OCI-LY7 (cell line): ENCODE data around the gene KRT35. TPM values are rescaled to one million over a fixed set of nuclear protein-coding genes. Genes with fewer than 3 reads are reported as not detected.

Source experiments
- BruUV-seq: library from RNA; stranded (reverse); fragments of 400-500 nt; replicated peaks from 2 replicates; lab custom pipeline; 2021; lab: Mats Ljungman, UMichigan
- CTCF ChIA-PET: fragments of 300-600 bp; sonication (Branson Sonifier 250); formaldehyde crosslinking; loops from one replicate; lab custom pipeline; 2022; ENCODE audit warnings: antibody characterized with exemption; ENCODE audit not compliant: unreplicated experiment; lab: Charles Lee
- POLR2A ChIA-PET: fragments of 300-600 bp; sonication (Branson Sonifier 250); formaldehyde crosslinking; loops from one replicate; lab custom pipeline; 2022; ENCODE audit warnings: antibody characterized with exemption; lab: Charles Lee
- DNase-seq: peaks from one replicate; pipeline ENCODE4 v3.0.0-alpha.2; 2015; ENCODE audit warnings: low spot score
- H2AFZ ChIP-seq: fragments of 200-600 bp; sonication (generic), shearing (Covaris generic); 2 replicates; pipeline ENCODE4 v1.6.1; 2014; ENCODE audit warnings: mild to moderate bottlenecking, antibody characterized with exemption, low read length, moderate library complexity
- H3K27ac ChIP-seq: fragments of 200-600 bp; sonication (generic); 2 replicates; pipeline ENCODE4 v1.5.1; 2014; ENCODE audit warnings: mixed run types, low read depth, mild to moderate bottlenecking, moderate library complexity, low read length, inconsistent platforms; ENCODE audit not compliant: poor library complexity, severe bottlenecking
- H3K36me3 ChIP-seq: fragments of 200-600 bp; sonication (generic); 2 replicates; pipeline ENCODE4 v1.6.1; 2014; ENCODE audit warnings: mild to moderate bottlenecking, antibody characterized with exemption, low read length, moderate library complexity, mixed read lengths; ENCODE audit not compliant: insufficient read depth
- H3K4me1 ChIP-seq: fragments of 200-600 bp; sonication (generic); 2 replicates; pipeline ENCODE4 v1.5.1; 2014; ENCODE audit warnings: mild to moderate bottlenecking, low read length; ENCODE audit not compliant: insufficient read depth, poor library complexity, severe bottlenecking
- H3K4me2 ChIP-seq: fragments of 200-600 bp; sonication (generic); 2 replicates; pipeline ENCODE4 v1.6.1; 2014; ENCODE audit warnings: mild to moderate bottlenecking, low read length
- H3K4me3 ChIP-seq: fragments of 200-600 bp; sonication (generic); 2 replicates; pipeline ENCODE4 v1.5.1; 2014; ENCODE audit warnings: mild to moderate bottlenecking, low read depth, low read length; ENCODE audit not compliant: poor library complexity, severe bottlenecking
- H3K79me2 ChIP-seq: fragments of 200-600 bp; sonication (generic); 2 replicates; pipeline ENCODE4 v1.6.1; 2016; ENCODE audit warnings: low read depth, mild to moderate bottlenecking, low read length, moderate library complexity, mixed read lengths; ENCODE audit not compliant: insufficient read depth
- H3K9me2 ChIP-seq: fragments of 200-600 bp; sonication (generic); 2 replicates; pipeline ENCODE4 v1.6.1; 2016; ENCODE audit warnings: mild to moderate bottlenecking, low read length, mixed read lengths; ENCODE audit not compliant: insufficient read depth
- H3K9me3 ChIP-seq: fragments of 200-600 bp; sonication (generic); 2 replicates; pipeline ENCODE4 v1.6.1; 2014; ENCODE audit warnings: mild to moderate bottlenecking, mixed run types, low read length, mixed read lengths
- H4K20me1 ChIP-seq: fragments of 200-600 bp; sonication (generic); 2 replicates; pipeline ENCODE4 v1.6.1; 2014; ENCODE audit warnings: mild to moderate bottlenecking, antibody characterized with exemption, low read length, moderate library complexity, mixed read lengths; ENCODE audit not compliant: insufficient read depth
- EZH2phosphoT487 ChIP-seq: fragments of 200-600 bp; sonication (generic); IDR thresholded peaks from 2 replicates; pipeline ENCODE4 v1.6.1; 2018; ENCODE audit warnings: low read depth, borderline replicate concordance, mild to moderate bottlenecking, mixed run types, antibody characterized with exemption, low read length, moderate library complexity, mixed read lengths
- intact Hi-C: fragments of 100-400 bp; cut with micrococcal nuclease; formaldehyde crosslinking; loops from one replicate; pipeline ENCODE4 v1.10.0; 2022; ENCODE audit not compliant: unreplicated experiment
- total RNA-seq, 2 experiments: library from RNA; depleted of rRNA in 1 of 2; stranded (reverse); fragments of >200 nt in 1 of 2; shearing (Covaris generic) in 1 of 2; gene quantifications; 2 replicates each; pipeline ENCODE4 v1.2.3, GENCODE V29; 2014 to 2022
- TF ChIP-seq, protein P1 (sequence below): fragments of 200-600 bp; sonication (generic); conservative IDR thresholded peaks from 2 replicates; pipeline ENCODE4 v1.5.1; 2014; ENCODE audit warnings: mild to moderate bottlenecking, antibody characterized with exemption, low read length, moderate library complexity, mixed read lengths

The KRT35 gene
- total RNA-seq, 2 experiments from 2014 or later = not detected

DNA sequence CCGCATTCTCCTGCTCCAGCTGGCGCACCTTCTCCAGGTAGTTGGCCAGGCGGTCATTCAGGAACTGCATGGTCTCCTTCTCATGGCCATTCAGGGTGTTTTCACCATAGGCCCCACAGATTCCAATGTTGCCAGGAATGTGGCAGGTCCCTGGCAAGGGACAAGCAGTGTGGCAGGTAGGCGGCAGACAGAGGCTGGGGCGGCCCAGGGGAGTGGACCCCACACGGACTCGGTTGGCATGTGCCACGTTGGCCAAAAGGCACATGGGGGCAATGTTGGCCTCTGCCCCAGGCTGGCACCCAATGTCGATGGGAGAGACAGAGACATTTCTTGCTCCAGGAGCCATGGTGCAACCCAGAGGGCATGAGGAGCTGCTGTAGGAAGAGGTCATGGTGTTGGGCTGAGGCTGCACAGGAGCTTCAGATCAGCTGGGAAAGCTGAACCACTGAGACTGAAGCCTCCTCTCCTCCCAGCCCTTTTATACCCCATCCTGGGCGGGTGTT lies 40.4 kb downstream of the KRT35 start, which contains the start of gene KRT38:
TSS of gene KRT38 (minus strand) at position 453 of the 503 bp plus-strand sequence. CDS start at position 391, 62 bp downstream.
- H3K9me3 ChIP-seq = no peaks in the 10 kb centered on the region
- H4K20me1 ChIP-seq = no peaks in the 10 kb centered on the region
- DNase-seq = no peak
- no peak within 1 kb of the TSS for H3K4me2 ChIP-seq
- TF ChIP-seq, protein P1, sequence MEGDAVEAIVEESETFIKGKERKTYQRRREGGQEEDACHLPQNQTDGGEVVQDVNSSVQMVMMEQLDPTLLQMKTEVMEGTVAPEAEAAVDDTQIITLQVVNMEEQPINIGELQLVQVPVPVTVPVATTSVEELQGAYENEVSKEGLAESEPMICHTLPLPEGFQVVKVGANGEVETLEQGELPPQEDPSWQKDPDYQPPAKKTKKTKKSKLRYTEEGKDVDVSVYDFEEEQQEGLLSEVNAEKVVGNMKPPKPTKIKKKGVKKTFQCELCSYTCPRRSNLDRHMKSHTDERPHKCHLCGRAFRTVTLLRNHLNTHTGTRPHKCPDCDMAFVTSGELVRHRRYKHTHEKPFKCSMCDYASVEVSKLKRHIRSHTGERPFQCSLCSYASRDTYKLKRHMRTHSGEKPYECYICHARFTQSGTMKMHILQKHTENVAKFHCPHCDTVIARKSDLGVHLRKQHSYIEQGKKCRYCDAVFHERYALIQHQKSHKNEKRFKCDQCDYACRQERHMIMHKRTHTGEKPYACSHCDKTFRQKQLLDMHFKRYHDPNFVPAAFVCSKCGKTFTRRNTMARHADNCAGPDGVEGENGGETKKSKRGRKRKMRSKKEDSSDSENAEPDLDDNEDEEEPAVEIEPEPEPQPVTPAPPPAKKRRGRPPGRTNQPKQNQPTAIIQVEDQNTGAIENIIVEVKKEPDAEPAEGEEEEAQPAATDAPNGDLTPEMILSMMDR = no peak
- TF ChIP-seq EZH2phosphoT487 = no peak
- ChIA-PET CTCF (no interaction called here), POLR2A (no interaction called here)
- no peaks in the 10 kb centered on the region for H3K9me2 ChIP-seq
- H3K4me3 ChIP-seq = no peak within 1 kb of the TSS
- intact Hi-C loops = no loop called here
- BruUV-seq = no TSS peak
- H3K27ac ChIP-seq = no peak within 1 kb of the TSS
- H3K4me1 ChIP-seq = no peaks in the 10 kb centered on the region
- H3K79me2 ChIP-seq = no peaks in the 10 kb centered on the region
- no peak within 1 kb of the TSS for H2AFZ ChIP-seq
- no peaks in the 10 kb centered on the region for H3K36me3 ChIP-seq

DNA sequence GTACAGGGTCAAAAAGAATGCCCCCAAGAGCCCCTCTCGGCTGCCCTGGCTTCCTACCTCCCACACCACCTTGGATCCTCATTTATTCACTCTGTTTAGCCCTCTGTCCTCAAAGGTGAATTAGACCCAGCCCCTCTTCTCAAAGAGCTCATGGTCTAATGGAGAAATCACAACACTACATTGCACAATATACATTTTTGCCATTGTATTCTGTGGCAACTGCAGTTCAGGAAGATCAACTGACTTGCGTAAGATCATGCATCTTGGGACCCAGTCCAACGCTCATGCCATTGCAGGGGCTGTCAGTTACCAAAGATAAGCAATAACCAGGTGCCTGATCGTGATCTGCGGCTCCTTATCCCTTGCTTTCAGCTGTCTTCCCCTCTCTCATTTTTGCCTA lies 41.6 kb downstream of the KRT35 start:
- H3K4me3 ChIP-seq = no peak overlapping the region
- TF ChIP-seq, protein P1 = no peak
- no peak for TF ChIP-seq EZH2phosphoT487
- H3K9me3 ChIP-seq = no peaks in the 10 kb centered on the region
- no peak overlapping the region for H3K27ac ChIP-seq
- no TSS peak for BruUV-seq
- no peaks in the 10 kb centered on the region for H3K4me1 ChIP-seq
- intact Hi-C loops = no loop called here
- H4K20me1 ChIP-seq = no peaks in the 10 kb centered on the region
- CTCF ChIA-PET = no interaction called here
- POLR2A ChIA-PET = no interaction called here
- DNase-seq = no peak
- H3K4me2 ChIP-seq = no peak overlapping the region
- no peaks in the 10 kb centered on the region for H3K36me3 ChIP-seq
- no peak overlapping the region for H2AFZ ChIP-seq
- no peaks in the 10 kb centered on the region for H3K9me2 ChIP-seq
- no peaks in the 10 kb centered on the region for H3K79me2 ChIP-seq

DNA sequence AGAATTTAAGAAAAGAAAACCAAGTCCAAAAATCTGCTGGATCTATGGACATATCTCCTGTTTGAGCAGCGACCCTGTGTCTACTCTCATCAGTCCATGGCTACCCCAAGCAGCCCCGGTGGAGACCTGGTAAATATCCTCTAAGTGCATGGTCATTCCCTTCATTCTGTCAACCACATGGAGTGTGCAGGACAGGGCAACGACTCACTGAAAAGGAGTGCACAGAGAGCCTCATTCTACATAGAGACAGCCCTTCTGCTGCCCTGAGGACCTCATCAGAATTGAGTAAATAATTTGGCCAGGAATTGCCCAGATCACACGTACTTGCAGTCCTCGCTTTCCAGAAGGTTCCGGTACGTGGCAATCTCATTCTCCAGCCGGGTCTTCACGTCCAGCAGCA lies 43.2 kb downstream of the KRT35 start:
- Histone ChIP-seq H3K36me3 (no peaks in the 10 kb centered on the region), H4K20me1 (no peaks in the 10 kb centered on the region), H3K9me2 (no peaks in the 10 kb centered on the region), H3K4me1 (no peaks in the 10 kb centered on the region), H3K9me3 (no peaks in the 10 kb centered on the region), H3K4me2 (no peak overlapping the region), H3K27ac (no peak overlapping the region), H3K79me2 (no peaks in the 10 kb centered on the region), H3K4me3 (no peak overlapping the region), H2AFZ (no peak overlapping the region)
- TF ChIP-seq EZH2phosphoT487 = no peak
- TF ChIP-seq, protein P1 = no peak
- POLR2A ChIA-PET = no interaction called here
- no peak for DNase-seq
- CTCF ChIA-PET = no interaction called here
- intact Hi-C loops = no loop called here
- BruUV-seq = no TSS peak
